Uterus (tissue), 4 donors: ENCODE data around the gene RBM3. TPM values are rescaled to one million over a fixed set of nuclear protein-coding genes. Genes with fewer than 3 reads are reported as not detected.
"Not testable (repeated sequence)": the region's sequence is repeated elsewhere in the genome, so short reads cannot be mapped to it uniquely, and the experiment has no call there.

Experiments used
- DNase-seq, 2 donors: peaks; one replicate each; pipeline ENCODE4 v3.0.0-alpha.2; 2019 to 2020
- H3K27ac ChIP-seq, 2 donors: fragments of 200-600 bp; sonication (generic); 1 replicate in 1 of 2; 2 replicates in 1 of 2; pipeline ENCODE4 v1.5.1; 2016 to 2018
- H3K27me3 ChIP-seq, 2 donors: fragments of 200-600 bp; sonication (generic); one replicate each; pipeline ENCODE4 v1.5.1; 2018 to 2019; ENCODE audit warnings: control low read depth in 1 of 2
- H3K36me3 ChIP-seq, 2 donors: fragments of 200-600 bp; sonication (generic); one replicate each; pipeline ENCODE4 v1.5.1; 2019; ENCODE audit warnings: control low read depth in 1 of 2
- H3K4me1 ChIP-seq, 2 donors: fragments of 200-600 bp; sonication (generic); one replicate each; pipeline ENCODE4 v1.5.1; 2018 to 2019; ENCODE audit warnings: control low read depth in 1 of 2
- H3K4me3 ChIP-seq, 2 donors: fragments of 200-600 bp; sonication (generic); 1 replicate in 1 of 2; 2 replicates in 1 of 2; pipeline ENCODE4 v1.5.1; 2018 to 2019; ENCODE audit warnings: mild to moderate bottlenecking in 1 of 2
- H3K9me3 ChIP-seq, 2 donors: fragments of 200-600 bp; sonication (generic); one replicate each; pipeline ENCODE4 v1.5.1; 2019; ENCODE audit warnings: control low read depth in 1 of 2
- POLR2A ChIP-seq, 2 donors: fragments of 450-650 bp; IDR thresholded peaks; one replicate each; pipeline ENCODE4 v1.6.1; 2016; ENCODE audit warnings: antibody characterized with exemption in 2 of 2, mild to moderate bottlenecking in 1 of 2, moderate library complexity in 1 of 2
- intact Hi-C: fragments of 100-400 bp; cut with DNase I; formaldehyde crosslinking; loops from one replicate; pipeline ENCODE4 v1.15.1; 2023; ENCODE audit warnings: low total_unique reads
- total RNA-seq, 4 donors: library from RNA; depleted of rRNA in 3 of 4; stranded (reverse); fragments of >200 nt in 3 of 4; gene quantifications; one replicate each; pipeline versions ENCODE4 v1.1.0 to v1.2.4, GENCODE V29; 2014 to 2023
- TF ChIP-seq, protein P1 (sequence below), 4 experiments: fragments of 200-600 bp in 2 of 4; fragments of 450-650 bp in 2 of 4; sonication (generic) in 2 of 4; IDR thresholded peaks; one replicate each; pipeline ENCODE4 v1.5.1; 2016 to 2019; ENCODE audit warnings: antibody characterized with exemption in 4 of 4, mild to moderate bottlenecking in 2 of 4, moderate library complexity in 1 of 4
- donor health status: DM: yes; HTN: yes; CAD: no.

Gene RBM3
- 100 to 1,000 TPM in 3 of 4 donors, 10 to 100 TPM in 1; 52.3 to 239 (median 205) TPM for total RNA-seq

DNA sequence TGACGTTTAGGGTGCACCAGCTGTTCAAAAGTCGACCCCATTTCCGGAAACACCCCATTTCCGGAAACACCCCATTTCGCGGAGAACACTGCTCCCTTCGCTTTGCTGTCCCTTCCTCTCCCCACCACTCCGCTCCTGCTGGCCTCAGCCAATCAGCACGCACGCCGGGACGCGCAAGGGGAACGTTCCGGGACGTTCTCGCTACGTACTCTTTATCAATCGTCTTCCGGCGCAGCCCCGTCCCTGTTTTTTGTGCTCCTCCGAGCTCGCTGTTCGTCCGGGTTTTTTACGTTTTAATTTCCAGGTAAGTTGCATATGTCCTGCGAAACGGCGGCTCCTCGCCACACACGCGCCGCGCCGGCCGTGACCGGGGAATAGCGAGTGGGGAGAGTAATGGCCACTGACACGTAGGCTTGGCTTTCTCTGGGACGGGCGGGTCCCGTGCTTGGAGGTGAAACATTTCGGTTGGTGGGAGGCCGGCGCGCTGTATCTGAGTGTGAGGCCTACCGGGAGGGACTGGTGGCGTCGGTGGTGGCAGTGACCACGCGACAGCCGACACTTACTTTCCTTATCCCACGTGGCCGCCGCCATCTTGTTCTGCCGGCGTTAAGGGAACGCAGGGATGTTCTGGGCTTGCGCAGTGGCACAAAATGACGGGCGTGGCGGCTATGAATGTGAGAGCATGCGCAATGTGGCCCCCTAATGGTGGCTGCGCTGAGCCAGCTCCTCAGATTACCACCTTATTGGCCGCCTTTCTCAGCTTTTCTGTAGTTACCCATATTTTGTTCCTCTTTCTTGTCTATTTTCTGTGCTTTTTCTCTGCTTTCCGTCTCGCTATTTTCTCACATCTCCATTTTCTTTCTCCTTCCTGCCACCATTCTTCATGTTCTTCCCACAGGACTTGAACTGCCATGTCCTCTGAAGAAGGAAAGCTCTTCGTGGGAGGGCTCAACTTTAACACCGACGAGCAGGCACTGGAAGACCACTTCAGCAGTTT is at the start of gene RBM3:
TSS of gene RBM3 (plus strand) at position 215 of the 997 bp plus-strand sequence. CDS start at position 912, 697 bp downstream.
- Histone ChIP-seq H3K4me1 (no peaks in the 10 kb centered on the region), H3K9me3 (no peaks in the 10 kb centered on the region), H3K27me3 (no peaks in the 10 kb centered on the region), H3K36me3 (no peaks in the 10 kb centered on the region), H3K27ac (peak within 1 kb of the TSS; percentile 93 to 98), H3K4me3 (peak within 1 kb of the TSS; percentile 50 to 74)
- DNase-seq = peak; percentile 89 to 93
- TF ChIP-seq, protein P1, sequence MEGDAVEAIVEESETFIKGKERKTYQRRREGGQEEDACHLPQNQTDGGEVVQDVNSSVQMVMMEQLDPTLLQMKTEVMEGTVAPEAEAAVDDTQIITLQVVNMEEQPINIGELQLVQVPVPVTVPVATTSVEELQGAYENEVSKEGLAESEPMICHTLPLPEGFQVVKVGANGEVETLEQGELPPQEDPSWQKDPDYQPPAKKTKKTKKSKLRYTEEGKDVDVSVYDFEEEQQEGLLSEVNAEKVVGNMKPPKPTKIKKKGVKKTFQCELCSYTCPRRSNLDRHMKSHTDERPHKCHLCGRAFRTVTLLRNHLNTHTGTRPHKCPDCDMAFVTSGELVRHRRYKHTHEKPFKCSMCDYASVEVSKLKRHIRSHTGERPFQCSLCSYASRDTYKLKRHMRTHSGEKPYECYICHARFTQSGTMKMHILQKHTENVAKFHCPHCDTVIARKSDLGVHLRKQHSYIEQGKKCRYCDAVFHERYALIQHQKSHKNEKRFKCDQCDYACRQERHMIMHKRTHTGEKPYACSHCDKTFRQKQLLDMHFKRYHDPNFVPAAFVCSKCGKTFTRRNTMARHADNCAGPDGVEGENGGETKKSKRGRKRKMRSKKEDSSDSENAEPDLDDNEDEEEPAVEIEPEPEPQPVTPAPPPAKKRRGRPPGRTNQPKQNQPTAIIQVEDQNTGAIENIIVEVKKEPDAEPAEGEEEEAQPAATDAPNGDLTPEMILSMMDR (IDR thresholded peaks at IDR 0.05) = peak; percentile 26 to 53 (median 32)
- peak; percentile 64 to 84 for TF ChIP-seq POLR2A (IDR thresholded peaks at IDR 0.05)
- intact Hi-C loops = no loop called here

DNA sequence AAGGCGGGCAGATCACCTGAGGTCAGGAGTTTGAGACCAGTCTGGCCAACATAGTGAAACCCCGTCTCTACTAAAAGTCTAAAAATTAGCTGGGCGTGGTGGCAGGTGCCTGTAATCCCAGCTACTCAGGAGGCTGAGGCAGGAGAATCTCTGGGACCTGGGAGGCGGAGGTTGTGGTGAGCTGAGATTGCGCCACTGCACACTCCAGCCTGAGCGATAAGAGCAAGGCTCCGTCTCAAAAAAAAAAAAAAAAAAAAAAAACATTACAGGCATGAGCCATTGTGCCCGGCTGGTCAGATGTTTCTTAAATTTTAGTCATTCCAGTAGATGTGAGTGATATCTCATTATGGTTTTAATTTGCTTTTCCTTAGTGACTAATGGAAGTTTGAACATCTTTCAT is 48.4 kb upstream of the RBM3 start:
- H3K27me3 ChIP-seq, H3K4me1 ChIP-seq, intact Hi-C loops, H3K36me3 ChIP-seq, DNase-seq, H3K27ac ChIP-seq, H3K9me3 ChIP-seq, H3K4me3 ChIP-seq: not testable (repeated sequence)

DNA sequence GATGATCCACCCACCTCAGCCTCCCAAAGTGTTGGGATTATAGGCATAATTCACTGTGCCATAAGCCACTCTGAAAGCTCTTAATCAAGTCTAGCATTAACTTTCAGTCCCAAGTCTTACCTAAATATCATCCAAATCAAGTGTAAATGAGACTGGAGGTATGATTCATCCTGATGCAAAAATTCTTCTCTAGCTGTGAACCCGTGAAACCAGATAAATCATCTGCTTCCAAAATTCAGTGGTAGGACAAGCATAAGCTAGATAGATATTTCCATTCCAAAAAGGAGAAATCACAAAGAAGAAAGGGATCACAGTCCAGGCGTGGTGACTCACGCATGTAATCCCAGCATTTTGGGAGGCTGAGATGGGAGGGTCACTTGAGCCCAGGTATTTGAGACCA is 43.5 kb upstream of the RBM3 start:
- Histone ChIP-seq H3K27me3 (no peaks in the 10 kb centered on the region), H3K36me3 (no peaks in the 10 kb centered on the region), H3K4me3 (no peak overlapping the region), H3K27ac (no peak overlapping the region), H3K4me1 (no peaks in the 10 kb centered on the region), H3K9me3 (no peaks in the 10 kb centered on the region)
- TF ChIP-seq POLR2A (IDR thresholded peaks at IDR 0.05) = no peak
- TF ChIP-seq, protein P1 (IDR thresholded peaks at IDR 0.05) = no peak
- intact Hi-C loops = no loop called here
- no peak for DNase-seq

DNA sequence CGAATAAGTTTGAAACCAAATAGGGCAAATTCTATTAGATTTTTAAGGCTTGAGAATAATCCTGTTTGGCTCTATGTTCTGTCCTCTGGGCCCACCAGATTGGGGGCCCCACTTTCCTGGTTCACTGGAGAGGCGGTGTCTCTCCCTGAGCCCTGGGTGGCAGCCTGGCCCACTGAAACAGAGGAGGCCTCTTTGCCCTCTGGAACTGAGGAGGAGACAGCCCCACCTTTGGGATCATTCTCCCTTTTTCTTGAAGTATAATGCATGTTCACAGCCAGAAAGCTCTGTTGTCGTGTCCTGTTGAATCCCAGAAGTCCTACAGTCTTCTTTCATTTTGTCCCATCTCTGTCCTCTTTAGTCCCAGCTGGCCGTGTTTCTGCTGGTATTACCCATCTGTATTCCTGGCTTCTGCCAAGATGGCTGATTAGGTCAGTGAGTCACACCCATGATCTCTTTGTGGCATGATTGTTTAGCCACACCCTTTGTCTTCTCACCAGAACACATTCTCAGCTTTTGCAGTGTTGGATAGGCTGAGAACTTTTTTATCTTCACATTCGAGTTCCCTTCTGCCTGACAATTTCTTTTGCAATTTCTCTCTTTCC is 42.8 kb upstream of the RBM3 start:
- no peaks in the 10 kb centered on the region for H3K4me1 ChIP-seq
- H3K27me3 ChIP-seq = no peaks in the 10 kb centered on the region
- intact Hi-C loops = no loop called here
- no peak for TF ChIP-seq POLR2A (IDR thresholded peaks at IDR 0.05)
- TF ChIP-seq, protein P1 (IDR thresholded peaks at IDR 0.05) = no peak
- no peak overlapping the region for H3K27ac ChIP-seq
- H3K9me3 ChIP-seq = no peaks in the 10 kb centered on the region
- no peak for DNase-seq
- H3K4me3 ChIP-seq = no peak overlapping the region
- no peaks in the 10 kb centered on the region for H3K36me3 ChIP-seq

DNA sequence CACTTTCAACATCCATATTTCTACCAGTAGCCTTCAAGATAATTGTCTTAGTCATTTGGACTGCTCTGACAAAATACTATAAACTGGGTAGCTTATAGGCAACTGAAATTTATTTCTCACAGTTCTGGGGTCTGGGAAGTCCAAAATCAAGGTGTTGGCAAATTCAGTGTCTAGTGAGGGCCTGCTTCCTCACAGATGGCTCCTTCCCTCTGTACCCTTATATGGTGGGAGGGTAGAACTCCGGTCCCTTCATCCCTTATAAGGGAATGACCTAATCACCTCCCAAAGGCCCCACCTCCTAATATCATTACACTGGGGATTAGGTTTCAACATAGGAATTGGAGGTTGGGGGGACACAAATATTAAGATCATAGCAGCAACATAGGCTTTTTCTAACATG is 42.1 kb upstream of the RBM3 start:
- intact Hi-C loops = no loop called here

More for the DNA sequence above, 42.1 kb upstream of the RBM3 start:
- no peak for DNase-seq
- TF ChIP-seq, protein P1 (IDR thresholded peaks at IDR 0.05) = no peak
- TF ChIP-seq POLR2A (IDR thresholded peaks at IDR 0.05) = no peak
- Histone ChIP-seq H3K27me3 (no peaks in the 10 kb centered on the region), H3K9me3 (no peaks in the 10 kb centered on the region), H3K4me3 (no peak overlapping the region), H3K27ac (no peak overlapping the region), H3K36me3 (no peaks in the 10 kb centered on the region), H3K4me1 (no peaks in the 10 kb centered on the region)
